Measurements from ENCODE around the gene GPR3. TPM values are rescaled to one million over a fixed set of nuclear protein-coding genes. Genes with fewer than 3 reads are reported as not detected.

Gene GPR3
- total RNA-seq, 4 donors from 2014 or later, result 0.51 to 0.66 TPM; not detected in 2

GRCh38 chr1:27360159-27361043 lies 32.0 kb upstream of the GPR3 start:
- TF ChIP-seq, protein P1, sequence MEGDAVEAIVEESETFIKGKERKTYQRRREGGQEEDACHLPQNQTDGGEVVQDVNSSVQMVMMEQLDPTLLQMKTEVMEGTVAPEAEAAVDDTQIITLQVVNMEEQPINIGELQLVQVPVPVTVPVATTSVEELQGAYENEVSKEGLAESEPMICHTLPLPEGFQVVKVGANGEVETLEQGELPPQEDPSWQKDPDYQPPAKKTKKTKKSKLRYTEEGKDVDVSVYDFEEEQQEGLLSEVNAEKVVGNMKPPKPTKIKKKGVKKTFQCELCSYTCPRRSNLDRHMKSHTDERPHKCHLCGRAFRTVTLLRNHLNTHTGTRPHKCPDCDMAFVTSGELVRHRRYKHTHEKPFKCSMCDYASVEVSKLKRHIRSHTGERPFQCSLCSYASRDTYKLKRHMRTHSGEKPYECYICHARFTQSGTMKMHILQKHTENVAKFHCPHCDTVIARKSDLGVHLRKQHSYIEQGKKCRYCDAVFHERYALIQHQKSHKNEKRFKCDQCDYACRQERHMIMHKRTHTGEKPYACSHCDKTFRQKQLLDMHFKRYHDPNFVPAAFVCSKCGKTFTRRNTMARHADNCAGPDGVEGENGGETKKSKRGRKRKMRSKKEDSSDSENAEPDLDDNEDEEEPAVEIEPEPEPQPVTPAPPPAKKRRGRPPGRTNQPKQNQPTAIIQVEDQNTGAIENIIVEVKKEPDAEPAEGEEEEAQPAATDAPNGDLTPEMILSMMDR (IDR thresholded peaks at IDR 0.05; ENCODE audit: low read depth), result no peak

DNA sequence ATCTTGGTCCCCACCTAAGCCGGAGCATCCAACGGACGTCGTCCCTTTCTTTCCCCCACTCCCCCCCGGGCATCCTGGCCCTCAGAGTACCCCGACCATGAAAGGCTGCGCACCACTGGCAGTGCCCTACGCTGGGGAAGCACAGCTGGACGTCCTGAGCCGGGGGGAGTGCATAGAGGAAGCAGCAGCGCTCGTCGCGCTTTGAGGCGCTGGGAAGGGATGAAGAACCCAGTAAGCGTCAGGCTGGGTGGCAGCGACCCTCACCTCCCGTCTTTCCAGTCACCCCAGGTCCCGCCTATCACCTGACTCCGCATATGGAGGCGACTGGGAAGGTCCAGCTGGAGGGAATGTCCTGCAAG lies 31.4 kb upstream of the GPR3 start:
- TF ChIP-seq, protein P1 (IDR thresholded peaks at IDR 0.05; ENCODE audit: low read depth), result no peak

- TF ChIP-seq, protein P1 (IDR thresholded peaks at IDR 0.05; ENCODE audit: low read depth), result no peak
Observed at GRCh38 chr1:27361553-27361952, 30.9 kb upstream of the GPR3 start.

- TF ChIP-seq, protein P1 (IDR thresholded peaks at IDR 0.05; ENCODE audit: low read depth), result no peak
Observed at GRCh38 chr1:27363766-27364695, 28.4 kb upstream of the GPR3 start.

DNA sequence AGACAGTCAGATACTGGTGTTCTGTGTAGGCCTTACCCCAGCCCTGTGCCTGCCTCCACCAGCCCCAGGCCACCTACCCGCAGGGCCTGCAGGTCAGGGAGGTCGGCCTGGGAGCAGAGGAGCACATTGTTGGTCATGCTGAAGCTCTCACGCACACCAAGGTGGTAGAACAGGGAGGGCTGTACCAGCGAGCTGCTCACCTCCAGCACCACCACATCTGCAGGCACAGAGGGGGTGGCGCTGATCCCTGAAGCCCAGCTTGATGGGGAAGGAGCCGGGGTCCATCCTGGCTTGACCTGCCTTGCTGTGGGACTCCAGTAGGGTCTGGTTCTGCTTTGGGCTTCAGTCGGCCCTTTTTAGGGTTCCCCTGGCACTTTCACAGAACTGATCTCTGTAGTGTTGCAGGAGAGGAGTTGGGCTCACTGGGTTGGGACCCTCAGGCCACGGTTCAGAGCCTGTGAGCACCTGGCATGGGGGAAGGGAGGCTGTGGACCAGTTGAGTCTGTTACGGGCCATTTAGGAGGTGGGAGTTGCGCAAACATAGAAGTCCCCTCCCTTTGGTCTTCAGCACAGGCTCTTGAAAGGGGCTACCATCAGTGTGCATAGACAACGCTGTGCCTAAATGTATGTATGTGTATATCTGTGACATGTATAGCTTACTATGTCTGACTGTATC lies 27.6 kb upstream of the GPR3 start:
- TF ChIP-seq, protein P1 (IDR thresholded peaks at IDR 0.05; ENCODE audit: low read depth), result no peak

- TF ChIP-seq, protein P1 (IDR thresholded peaks at IDR 0.05; ENCODE audit: low read depth), result no peak
Observed at GRCh38 chr1:27365372-27366112, 26.9 kb upstream of the GPR3 start.
